ENCODE data around the gene PRMT3. TPM values are rescaled to one million over a fixed set of nuclear protein-coding genes. Genes with fewer than 3 reads are reported as not detected.
"Not testable (repeated sequence)": the region's sequence is repeated elsewhere in the genome, so short reads cannot be mapped to it uniquely, and the experiment has no call there.

The PRMT3 gene
- total and polyA plus RNA-seq, 3 experiments from 2014 or later = 5.4 to 54.4 (median 50.0) TPM

DNA sequence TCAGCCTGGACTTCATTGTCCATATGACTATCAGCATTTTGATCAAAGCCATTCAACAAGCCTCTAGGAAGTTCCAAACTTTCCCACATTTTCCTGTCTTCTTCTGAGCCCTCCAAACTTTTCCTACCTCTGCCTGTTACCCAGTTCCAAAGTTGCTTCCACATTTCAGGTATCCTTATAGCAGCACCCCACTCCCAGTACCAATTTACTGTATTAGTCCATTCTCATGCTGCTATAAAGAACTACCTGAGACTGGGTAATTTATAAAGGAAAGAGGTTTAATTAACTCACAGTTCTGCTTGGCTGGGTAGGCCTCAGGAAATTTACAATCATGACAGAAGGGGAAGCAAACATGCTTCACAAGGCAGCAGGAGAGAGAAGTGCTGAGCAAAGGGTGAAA, 168.9 kb downstream of the PRMT3 start:
- H3K27ac ChIP-seq (ENCODE audit: low read depth, low read length); H3K9me3 ChIP-seq (ENCODE audit: low read length); H3K36me3 Mint-ChIP-seq; H3K4me3 ChIP-seq (ENCODE audit: low read length); H3K4me3 Mint-ChIP-seq; H3K27ac Mint-ChIP-seq; H3K4me1 Mint-ChIP-seq; DNase-seq; H3K36me3 ChIP-seq (ENCODE audit: insufficient read depth, low read length); H3K4me1 ChIP-seq (ENCODE audit: insufficient read depth, low read length); CTCF ChIA-PET; POLR2A ChIA-PET; H3K9me3 Mint-ChIP-seq; H3K27me3 ChIP-seq (ENCODE audit: insufficient read depth, low read length, poor library complexity, severe bottlenecking): not testable (repeated sequence)
- peaks cover 7 to 16% of the 10 kb centered on the region in 2 donors for H3K27me3 Mint-ChIP-seq

DNA sequence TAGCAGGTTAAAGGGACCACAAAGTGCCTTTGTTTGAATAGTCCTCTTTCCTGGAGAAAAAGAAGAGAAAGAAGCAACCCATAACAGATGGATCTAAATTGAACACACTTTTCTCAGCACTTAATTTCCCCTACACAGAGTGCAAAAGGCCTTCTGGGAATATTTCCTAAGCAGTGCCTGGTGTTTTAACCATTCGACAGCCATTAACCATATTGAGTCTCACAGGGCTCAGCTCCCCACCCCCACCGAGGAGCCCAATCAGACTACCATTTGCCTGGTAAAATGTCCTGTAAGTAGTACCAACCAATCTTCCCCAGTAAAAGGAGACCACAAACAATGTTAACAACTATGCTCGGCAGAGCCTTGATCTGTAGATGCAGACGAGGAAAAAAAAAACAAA, 171.2 kb downstream of the PRMT3 start:
- H3K9me3 Mint-ChIP-seq = peaks cover 0 to 5% (median 3%) of the 10 kb centered on the region in 5 donors
- H3K4me3 Mint-ChIP-seq = no peak overlapping the region
- CTCF ChIA-PET = no interaction called here
- no peak overlapping the region for H3K27ac ChIP-seq (ENCODE audit: low read depth, low read length)
- no peak overlapping the region for H3K27ac Mint-ChIP-seq
- H3K36me3 ChIP-seq (ENCODE audit: insufficient read depth, low read length) = no peaks in the 10 kb centered on the region
- H3K4me1 Mint-ChIP-seq = no peaks in the 10 kb centered on the region
- H3K36me3 Mint-ChIP-seq = peaks cover 0 to 5% (median 0%) of the 10 kb centered on the region in 3 donors
- H3K4me3 ChIP-seq (ENCODE audit: low read length) = no peak overlapping the region
- peaks cover 2 to 19% of the 10 kb centered on the region in 2 donors for H3K27me3 Mint-ChIP-seq
- no peaks in the 10 kb centered on the region for H3K9me3 ChIP-seq (ENCODE audit: low read length)
- no peak for DNase-seq
- POLR2A ChIA-PET = no interaction called here
- no peaks in the 10 kb centered on the region for H3K27me3 ChIP-seq (ENCODE audit: insufficient read depth, low read length, poor library complexity, severe bottlenecking)
- H3K4me1 ChIP-seq (ENCODE audit: insufficient read depth, low read length) = no peaks in the 10 kb centered on the region

Other genes starting within 250 kb of the PRMT3 start
- gene DBX1, start 227.2 kb upstream of the PRMT3 start, total RNA-seq = not detected
- gene DBX1, start 227.2 kb upstream of the PRMT3 start, polyA plus RNA-seq = not detected
- gene HTATIP2, start 24.0 kb upstream of the PRMT3 start, total RNA-seq = 10 to 100 TPM; 50.7 to 52.4 TPM
- gene HTATIP2, start 24.0 kb upstream of the PRMT3 start, polyA plus RNA-seq = 49.6 TPM
- gene SLC6A5, start 211.9 kb downstream of the PRMT3 start, total RNA-seq = not detected
- gene SLC6A5, start 211.9 kb downstream of the PRMT3 start, polyA plus RNA-seq = not detected